Measurements from ENCODE around the gene EHMT2.
"Not testable (repeated sequence)": the region's sequence is repeated elsewhere in the genome, so short reads cannot be mapped to it uniquely, and the experiment has no call there.

Gene EHMT2

GRCh38 chr6:31911826-31912585 is 14.5 kb upstream of the EHMT2 start:
- no peak for DNase-seq

GRCh38 chr6:31909298-31909697 is 11.8 kb upstream of the EHMT2 start:
- DNase-seq = not testable (repeated sequence)

- no peak for DNase-seq
These were observed 11.3 kb upstream of the EHMT2 start for GRCh38 chr6:31908791-31909190.

GRCh38 chr6:31908255-31908654 is 10.8 kb upstream of the EHMT2 start:
- DNase-seq = not testable (repeated sequence)

- no peak for DNase-seq
These were observed 9.8 kb upstream of the EHMT2 start for GRCh38 chr6:31907158-31907813.

- not testable (repeated sequence) for DNase-seq
These were observed 9.2 kb upstream of the EHMT2 start for GRCh38 chr6:31906727-31907126.

- DNase-seq = no peak
These were observed 8.6 kb upstream of the EHMT2 start for GRCh38 chr6:31906122-31906521.

DNA sequence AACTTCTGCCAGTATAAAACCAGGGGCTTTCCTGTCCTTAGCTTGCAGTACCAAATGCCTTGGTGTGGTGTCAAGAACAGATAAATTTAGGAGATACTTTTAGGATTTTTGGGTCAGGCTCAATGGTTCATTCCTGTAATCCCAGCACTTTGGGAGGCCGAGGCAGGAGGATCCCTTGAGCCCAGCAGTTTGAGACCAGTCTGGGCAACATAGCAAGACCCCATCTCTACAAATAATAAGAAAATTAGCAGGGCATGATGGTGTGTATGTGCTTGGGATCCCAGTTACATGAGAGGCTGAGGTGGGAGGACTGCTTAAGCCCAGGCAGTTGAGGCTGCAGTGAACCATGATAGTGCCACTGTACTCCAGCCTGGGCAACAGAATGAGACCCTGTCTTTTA is 7.5 kb upstream of the EHMT2 start:
- DNase-seq = no peak

DNA sequence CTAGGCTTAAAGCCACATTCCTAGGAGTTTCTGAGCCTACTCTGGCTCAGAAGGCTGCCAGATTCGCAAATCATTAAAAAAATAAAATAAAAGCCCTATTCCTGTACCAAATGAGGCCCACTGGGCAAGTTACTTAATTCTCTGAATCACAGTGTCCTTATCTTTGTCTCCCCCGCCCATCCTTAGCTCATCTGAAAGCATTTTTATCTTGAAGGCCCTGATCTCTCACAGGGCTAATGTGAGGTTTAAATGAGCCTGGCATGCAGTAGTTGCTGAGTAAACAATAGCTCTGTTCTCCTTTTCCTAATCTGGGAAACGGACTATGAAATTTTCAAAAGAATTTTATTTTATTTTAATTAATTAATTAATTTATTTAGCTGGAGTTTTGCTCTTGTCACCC is 6.5 kb upstream of the EHMT2 start:
- DNase-seq = no peak

- DNase-seq = peak; percentile 97
These were observed 4.6 kb upstream of the EHMT2 start, which contains the start of gene ZBTB12 for GRCh38 chr6:31901953-31902643. Gene ZBTB12, minus strand, starts transcription at chr6:31902086. Its CDS starts 781 bp downstream, at chr6:31901305.

DNA sequence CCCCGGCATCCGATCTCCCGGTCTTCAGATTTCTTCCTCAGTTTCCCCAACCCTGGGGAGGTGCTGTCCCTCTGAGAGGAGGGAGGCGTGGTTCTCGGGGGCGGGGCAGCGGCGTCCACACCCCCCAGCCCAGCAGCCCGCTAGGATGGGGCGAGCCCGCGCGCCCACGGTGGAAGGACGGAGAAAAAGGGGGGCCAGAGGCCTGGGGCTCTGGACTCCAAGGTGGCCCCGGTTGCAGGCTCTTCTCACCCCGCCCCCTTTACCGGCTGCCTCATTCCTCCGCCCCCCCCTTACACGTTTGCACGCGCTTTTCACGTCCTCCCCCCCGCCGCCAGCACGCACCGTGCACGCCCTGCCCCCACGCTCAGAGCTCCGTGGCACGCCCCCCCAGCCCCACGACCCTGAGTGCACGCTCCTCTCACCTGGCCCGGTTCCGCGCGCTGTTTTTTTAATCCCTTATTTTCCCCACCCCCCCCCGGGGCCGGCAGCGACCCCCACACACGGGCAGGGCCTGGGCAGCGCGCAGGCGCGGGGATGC is 4.0 kb upstream of the EHMT2 start:
- no peak for DNase-seq

- no peak for DNase-seq
These were observed 3.5 kb upstream of the EHMT2 start for GRCh38 chr6:31900917-31901414.

- DNase-seq = no peak
These were observed 2.6 kb upstream of the EHMT2 start for GRCh38 chr6:31899882-31900722.

DNA sequence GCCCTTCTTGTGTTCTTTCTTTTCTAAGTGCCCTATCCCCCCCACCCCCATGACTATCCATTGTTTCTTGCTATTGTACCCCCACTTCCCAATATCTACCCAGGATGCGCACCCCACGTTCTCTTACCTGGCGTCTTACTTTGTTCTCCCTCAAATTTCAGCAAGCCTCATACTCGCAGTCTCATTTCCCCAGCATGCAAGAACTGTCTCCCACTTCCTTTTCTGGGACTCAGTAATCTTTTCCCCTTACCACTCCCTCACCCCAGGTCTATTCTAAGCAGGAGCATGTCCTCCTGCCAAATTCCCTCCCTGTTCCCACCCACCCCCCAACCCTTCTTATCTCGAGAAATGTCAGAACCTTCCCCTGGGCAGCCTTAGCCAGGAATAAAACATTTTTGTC is 1.7 kb upstream of the EHMT2 start:
- no peak for DNase-seq

DNA sequence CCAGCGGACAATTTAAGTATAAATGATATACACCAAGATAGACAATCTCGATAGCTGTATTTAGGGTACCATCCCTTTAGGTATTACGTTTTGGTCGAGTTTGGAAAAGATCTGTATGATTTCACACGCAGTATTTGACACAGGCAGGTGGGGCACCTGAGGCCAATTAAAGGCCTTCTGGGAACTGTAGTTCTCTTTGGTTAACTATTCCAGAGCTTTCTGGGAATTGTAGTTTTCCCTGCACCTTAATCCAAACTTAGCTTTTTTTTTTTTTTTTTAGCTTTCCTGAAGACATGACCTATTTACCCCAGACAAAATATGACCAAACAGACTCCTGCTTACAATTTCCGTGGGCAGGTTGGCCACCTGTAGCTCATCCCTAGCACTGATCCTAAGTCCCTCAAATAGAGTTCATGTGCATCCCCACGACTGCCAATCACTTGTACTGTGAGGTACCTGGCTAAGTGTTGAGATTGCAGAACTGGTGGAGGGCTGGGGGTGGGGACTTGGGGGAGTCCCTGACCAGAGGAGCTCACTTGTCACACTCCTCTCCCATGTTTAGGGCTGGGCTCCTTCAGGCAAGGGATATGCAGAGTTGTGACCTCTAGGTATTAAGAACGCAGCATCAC is 999 bp upstream of the EHMT2 start:
- no peak for DNase-seq

DNA sequence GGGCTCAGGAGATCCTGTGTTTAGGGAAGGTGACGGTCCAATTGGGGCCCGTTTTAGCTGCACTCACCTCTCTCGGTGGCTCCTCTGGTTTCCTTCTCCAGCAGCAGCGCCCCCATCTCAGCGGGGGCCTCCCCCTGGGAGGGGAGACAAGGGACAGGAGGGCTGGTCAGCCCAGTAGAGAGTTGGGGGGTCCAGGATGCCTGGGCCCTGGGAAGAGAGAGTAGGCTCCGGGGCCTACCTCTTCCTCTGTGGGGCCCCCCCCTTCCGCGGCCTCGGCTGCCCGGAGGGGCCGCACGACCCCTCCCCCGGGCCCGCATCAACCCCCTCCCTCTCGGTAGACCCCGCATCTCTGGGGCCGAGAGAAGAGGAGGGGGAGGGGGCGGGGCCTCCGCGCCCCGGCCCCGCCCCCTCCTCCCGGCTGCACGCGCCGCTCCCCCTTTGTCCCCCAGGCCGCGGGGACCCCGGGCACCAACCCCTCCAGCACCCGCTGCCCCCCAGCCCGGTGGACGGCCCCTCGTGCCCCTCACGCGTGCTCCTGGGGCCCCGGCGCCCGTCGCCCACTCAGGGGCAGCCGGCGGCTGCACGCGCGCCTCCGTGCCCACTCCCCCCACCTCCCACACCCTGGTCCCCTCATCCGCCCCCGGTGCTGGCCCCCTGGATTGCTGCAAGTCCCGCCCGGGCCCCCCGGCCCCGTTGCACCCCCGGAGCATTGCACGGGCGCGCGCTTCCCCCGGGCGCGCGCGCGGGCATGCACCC is 464 bp downstream of the EHMT2 start:
- DNase-seq = no peak

DNA sequence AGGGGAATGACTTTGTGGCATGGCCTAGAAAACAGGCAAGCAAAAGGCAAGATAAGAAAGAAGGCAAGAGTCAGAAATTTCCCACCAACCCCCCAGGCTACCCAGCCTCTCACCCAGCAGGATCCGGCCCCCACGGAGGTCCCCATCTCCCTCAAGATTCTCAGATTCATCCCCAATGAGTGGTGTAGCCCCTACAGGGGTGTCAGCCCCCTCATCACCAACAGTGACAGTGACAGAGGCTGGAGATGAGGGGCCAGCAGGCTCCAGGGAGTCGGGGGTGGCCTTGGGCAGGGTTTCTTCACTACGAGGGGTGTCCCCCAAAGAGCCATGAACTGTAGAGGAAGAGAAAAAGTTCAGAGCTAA is 1.0 kb downstream of the EHMT2 start:
- DNase-seq = no peak

DNA sequence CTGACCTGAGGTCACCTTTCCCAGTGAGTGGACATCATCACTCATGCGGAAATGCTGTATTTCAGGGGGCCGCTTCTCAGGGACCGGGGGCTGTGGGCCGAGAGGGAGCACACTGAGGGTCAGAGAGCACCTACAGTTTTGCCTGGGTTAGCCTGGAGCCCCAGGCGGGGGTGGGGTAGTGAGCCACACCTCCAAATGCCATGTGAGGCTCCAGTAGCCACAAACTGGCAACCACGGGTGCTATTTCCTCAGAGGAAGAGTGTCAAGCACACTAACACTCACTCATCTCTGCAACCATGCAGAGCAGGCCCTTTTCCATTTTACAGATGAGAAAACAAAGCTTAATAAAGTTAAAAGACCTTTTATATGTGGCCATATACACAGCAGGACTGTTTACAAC is 4.7 kb downstream of the EHMT2 start:
- DNase-seq = no peak

GRCh38 chr6:31889331-31889972 is 8.0 kb downstream of the EHMT2 start:
- DNase-seq = no peak

Data from right forelimb (tissue), 1 donor.